ENCODE results near the gene NNT.
"Not testable (repeated sequence)": the region's sequence is repeated elsewhere in the genome, so short reads cannot be mapped to it uniquely, and the experiment has no call there.

The NNT gene

DNA sequence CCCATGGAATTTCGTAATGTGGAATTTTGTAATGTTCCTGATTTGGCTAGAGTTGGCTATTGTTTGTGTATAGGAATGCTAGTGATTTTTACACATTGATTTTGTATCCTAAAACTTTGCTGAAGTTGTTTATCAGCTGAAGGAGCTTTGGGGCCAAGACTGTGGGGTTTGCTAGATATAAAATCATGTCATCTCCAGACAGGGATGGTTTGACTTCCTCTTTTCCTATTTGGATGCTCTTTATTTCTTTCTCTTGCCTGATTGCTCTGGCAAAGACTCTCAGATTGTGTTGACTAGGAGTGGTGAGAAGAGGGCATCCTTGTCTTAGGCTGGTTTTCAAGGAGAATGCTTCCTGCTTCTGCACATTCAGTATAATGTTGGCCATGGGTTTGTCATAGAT lies 91.0 kb downstream of the NNT start:
- DNase-seq = no peak
- TF ChIP-seq, protein P1, sequence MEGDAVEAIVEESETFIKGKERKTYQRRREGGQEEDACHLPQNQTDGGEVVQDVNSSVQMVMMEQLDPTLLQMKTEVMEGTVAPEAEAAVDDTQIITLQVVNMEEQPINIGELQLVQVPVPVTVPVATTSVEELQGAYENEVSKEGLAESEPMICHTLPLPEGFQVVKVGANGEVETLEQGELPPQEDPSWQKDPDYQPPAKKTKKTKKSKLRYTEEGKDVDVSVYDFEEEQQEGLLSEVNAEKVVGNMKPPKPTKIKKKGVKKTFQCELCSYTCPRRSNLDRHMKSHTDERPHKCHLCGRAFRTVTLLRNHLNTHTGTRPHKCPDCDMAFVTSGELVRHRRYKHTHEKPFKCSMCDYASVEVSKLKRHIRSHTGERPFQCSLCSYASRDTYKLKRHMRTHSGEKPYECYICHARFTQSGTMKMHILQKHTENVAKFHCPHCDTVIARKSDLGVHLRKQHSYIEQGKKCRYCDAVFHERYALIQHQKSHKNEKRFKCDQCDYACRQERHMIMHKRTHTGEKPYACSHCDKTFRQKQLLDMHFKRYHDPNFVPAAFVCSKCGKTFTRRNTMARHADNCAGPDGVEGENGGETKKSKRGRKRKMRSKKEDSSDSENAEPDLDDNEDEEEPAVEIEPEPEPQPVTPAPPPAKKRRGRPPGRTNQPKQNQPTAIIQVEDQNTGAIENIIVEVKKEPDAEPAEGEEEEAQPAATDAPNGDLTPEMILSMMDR (IDR thresholded peaks at IDR 0.05; ENCODE audit: low read depth, low read length, missing control alignments) = no peak
- no peaks in the 10 kb centered on the region for H3K36me3 ChIP-seq (replicated peaks)
- H3K27ac ChIP-seq = no peak overlapping the region
- H3K27me3 ChIP-seq (replicated peaks) = no peaks in the 10 kb centered on the region
- in situ Hi-C loops (cut with HindIII; ENCODE audit: low pct_ligation_motif_present, low sequenced_read_pairs) = no loop called here
- no peak overlapping the region for H3K4me3 ChIP-seq (ENCODE audit: low read depth, low read length)

DNA sequence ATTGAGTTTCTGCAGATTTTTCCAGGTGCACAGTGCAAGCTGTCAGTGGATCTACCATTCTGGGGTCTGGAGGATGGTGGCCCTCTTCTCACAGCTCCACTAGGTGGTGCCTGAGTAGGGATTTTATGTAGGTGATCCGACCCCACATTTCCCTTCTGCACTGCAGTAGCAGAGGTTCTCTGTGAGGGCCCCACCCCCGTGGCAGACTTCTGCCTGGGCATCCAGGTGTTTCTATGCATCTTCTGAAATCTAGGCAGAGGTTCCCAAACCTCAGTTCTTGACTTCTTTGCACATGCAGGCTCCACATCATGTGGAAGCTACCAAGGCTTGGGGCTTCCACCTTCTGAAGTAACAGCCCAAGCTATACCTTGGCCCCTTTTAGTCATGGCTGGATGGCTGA lies 93.5 kb downstream of the NNT start:
- H3K36me3 ChIP-seq (replicated peaks); H3K4me3 ChIP-seq (ENCODE audit: low read depth, low read length); DNase-seq; H3K27me3 ChIP-seq (replicated peaks); in situ Hi-C loops (cut with HindIII; ENCODE audit: low pct_ligation_motif_present, low sequenced_read_pairs); H3K27ac ChIP-seq: not testable (repeated sequence)

DNA sequence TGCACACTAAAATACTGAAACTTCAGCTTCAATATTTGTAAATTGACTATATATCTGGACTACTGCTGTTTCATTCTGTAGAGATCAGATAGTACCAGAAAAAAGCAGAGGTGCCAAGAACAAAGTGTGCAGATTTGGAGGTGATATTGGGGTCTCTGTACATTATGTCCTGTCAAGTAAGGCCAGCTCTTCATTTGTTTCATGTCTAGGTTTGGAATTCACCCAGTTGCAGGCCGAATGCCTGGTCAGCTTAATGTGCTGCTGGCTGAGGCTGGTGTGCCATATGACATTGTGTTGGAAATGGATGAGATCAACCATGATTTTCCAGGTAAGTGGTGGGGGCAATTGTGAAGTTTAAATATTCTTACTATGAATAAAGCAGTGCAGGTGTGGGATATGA lies 96.9 kb downstream of the NNT start:
- Histone ChIP-seq H3K36me3 (replicated peaks) (no peaks in the 10 kb centered on the region), H3K4me3 (ENCODE audit: low read depth, low read length) (no peak overlapping the region), H3K27ac (no peak overlapping the region), H3K27me3 (replicated peaks) (no peaks in the 10 kb centered on the region)
- in situ Hi-C loops (cut with HindIII; ENCODE audit: low pct_ligation_motif_present, low sequenced_read_pairs) = no loop called here
- DNase-seq = no peak
- TF ChIP-seq, protein P1 (IDR thresholded peaks at IDR 0.05; ENCODE audit: low read depth, low read length, missing control alignments) = no peak

DNA sequence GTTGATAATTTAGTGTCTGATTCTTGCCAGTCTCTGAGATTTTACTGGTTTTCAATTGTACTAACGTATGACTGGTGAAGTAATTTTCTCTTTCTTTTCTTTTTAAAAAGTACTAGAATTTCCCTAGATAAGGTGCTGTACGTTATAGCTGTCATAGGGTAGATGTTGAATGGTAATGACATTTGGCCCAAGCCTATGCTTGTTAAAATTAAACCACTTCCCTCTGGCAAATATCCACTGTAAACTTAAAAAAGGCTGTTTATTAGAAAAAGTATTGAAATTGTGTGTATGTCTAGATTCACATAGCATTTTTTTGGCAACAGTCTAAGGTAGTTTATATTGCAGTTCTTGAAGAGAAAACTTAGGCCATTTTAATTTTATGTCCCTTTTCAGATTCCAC lies 97.6 kb downstream of the NNT start:
- in situ Hi-C loops (cut with HindIII; ENCODE audit: low pct_ligation_motif_present, low sequenced_read_pairs) = no loop called here
- TF ChIP-seq, protein P1 (IDR thresholded peaks at IDR 0.05; ENCODE audit: low read depth, low read length, missing control alignments) = no peak
- H3K36me3 ChIP-seq (replicated peaks) = no peaks in the 10 kb centered on the region

DNA sequence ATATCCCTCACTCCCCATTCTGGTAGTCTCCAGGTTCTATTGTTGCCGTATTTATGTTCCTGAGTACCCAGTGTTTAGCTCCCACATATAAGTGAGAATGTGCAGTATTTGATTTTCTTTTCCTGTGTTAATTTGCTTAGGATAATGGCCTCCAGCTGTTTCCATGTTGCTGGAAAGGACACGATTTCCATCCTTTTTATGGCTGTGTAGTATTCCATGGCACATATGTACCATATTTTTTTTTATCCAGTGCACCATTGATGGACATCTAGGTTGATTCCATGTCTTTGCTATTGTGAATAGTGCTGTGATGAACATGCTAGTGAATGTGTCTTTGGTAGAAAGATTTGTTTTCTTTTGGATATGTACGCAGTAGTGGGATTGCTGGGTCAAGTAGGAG lies 98.2 kb downstream of the NNT start:
- TF ChIP-seq, protein P1 (IDR thresholded peaks at IDR 0.05; ENCODE audit: low read depth, low read length, missing control alignments) = no peak
- Histone ChIP-seq H3K36me3 (replicated peaks) (no peaks in the 10 kb centered on the region), H3K4me3 (ENCODE audit: low read depth, low read length) (no peak overlapping the region), H3K27me3 (replicated peaks) (no peaks in the 10 kb centered on the region), H3K27ac (no peak overlapping the region)
- DNase-seq = no peak
- in situ Hi-C loops (cut with HindIII; ENCODE audit: low pct_ligation_motif_present, low sequenced_read_pairs) = no loop called here

More for the DNA sequence above, 97.6 kb downstream of the NNT start:
- no peak for DNase-seq
- H3K4me3 ChIP-seq (ENCODE audit: low read depth, low read length) = no peak overlapping the region
- H3K27me3 ChIP-seq (replicated peaks) = no peaks in the 10 kb centered on the region
- H3K27ac ChIP-seq = no peak overlapping the region

DNA sequence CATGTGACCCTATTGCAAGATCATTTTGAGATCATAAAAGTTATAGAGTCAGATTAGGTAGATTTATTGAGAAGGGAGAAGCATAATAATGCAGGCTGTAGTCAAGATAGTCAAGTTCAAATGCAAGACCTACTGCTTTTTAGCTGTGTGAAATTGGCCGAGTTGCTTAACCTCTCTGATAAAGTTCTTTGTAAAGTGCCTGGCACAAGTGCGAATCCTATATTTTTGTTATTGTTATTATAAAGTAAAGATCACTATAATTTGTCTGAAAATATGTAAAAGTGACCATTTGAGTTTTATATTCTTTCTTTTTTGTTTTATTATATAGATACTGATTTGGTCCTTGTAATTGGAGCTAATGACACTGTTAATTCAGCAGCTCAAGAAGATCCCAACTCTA lies 99.3 kb downstream of the NNT start:
- H3K27ac ChIP-seq = no peak overlapping the region
- no peaks in the 10 kb centered on the region for H3K27me3 ChIP-seq (replicated peaks)
- H3K4me3 ChIP-seq (ENCODE audit: low read depth, low read length) = no peak overlapping the region
- no peak for DNase-seq
- in situ Hi-C loops (cut with HindIII; ENCODE audit: low pct_ligation_motif_present, low sequenced_read_pairs) = no loop called here
- TF ChIP-seq, protein P1 (IDR thresholded peaks at IDR 0.05; ENCODE audit: low read depth, low read length, missing control alignments) = no peak
- H3K36me3 ChIP-seq (replicated peaks) = peaks cover 2% of the 10 kb centered on the region

Data from brain microvascular endothelial cell (primary cell).